ENCODE data around the gene ELL. TPM values are rescaled to one million over a fixed set of nuclear protein-coding genes. Genes with fewer than 3 reads are reported as not detected.

The ELL gene
- total and polyA plus RNA-seq, 9 of the 15 experiments (the other 6 are each of a cell fraction or from before 2014, with no cell fraction given) = 0.24 to 22.5 (median 4.1) TPM

- TF ChIP-seq CHD7 (IDR thresholded peaks at IDR 0.05; ENCODE audit: low read depth, low read length) (no peak), KLF10 (CRISPR knock-in tag; IDR thresholded peaks at IDR 0.05) (no peak), ZNF57 (CRISPR knock-in tag; IDR thresholded peaks at IDR 0.05) (peak; percentile 61; the same call in 1 of the 2 replicates), SRF (CRISPR knock-in tag; IDR thresholded peaks at IDR 0.05) (peak in 1 of 2 experiments; percentile 24; a peak in 1 of 4 replicates), EWSR1 (IDR thresholded peaks at IDR 0.05; ENCODE audit: borderline replicate concordance, low read depth, partially characterized antibody) (no peak), ZNF224 (CRISPR knock-in tag; IDR thresholded peaks at IDR 0.05) (no peak), CEBPZ (IDR thresholded peaks at IDR 0.05; ENCODE audit: borderline replicate concordance, low read depth, low read length) (no peak), DMBX1 (CRISPR knock-in tag; IDR thresholded peaks at IDR 0.05; ENCODE audit: borderline replicate concordance) (peak; percentile 55; the same call in 1 of the 2 replicates), SNRNP70 (optimal IDR thresholded peaks at IDR 0.05; ENCODE audit: low read depth, low read length) (no peak), ZNF583 (CRISPR knock-in tag; IDR thresholded peaks at IDR 0.05) (no peak), MECOM (CRISPR knock-in tag; IDR thresholded peaks at IDR 0.05) (no peak), YBX1 (IDR thresholded peaks at IDR 0.05) (no peak), ZNF274 (IDR thresholded peaks at IDR 0.05; ENCODE audit: borderline replicate concordance, low read depth, low read length) (no peak)
Observed at GRCh38 chr19:18417250-18418028, 104.4 kb downstream of the ELL start (continued).
